ENCODE results near the gene ACACA.
A peak's percentile ranks its signal among the peaks of the same experiment; 100 is the strongest.
"Not testable (repeated sequence)": the region's sequence is repeated elsewhere in the genome, so short reads cannot be mapped to it uniquely, and the experiment has no call there.

Gene ACACA

DNA sequence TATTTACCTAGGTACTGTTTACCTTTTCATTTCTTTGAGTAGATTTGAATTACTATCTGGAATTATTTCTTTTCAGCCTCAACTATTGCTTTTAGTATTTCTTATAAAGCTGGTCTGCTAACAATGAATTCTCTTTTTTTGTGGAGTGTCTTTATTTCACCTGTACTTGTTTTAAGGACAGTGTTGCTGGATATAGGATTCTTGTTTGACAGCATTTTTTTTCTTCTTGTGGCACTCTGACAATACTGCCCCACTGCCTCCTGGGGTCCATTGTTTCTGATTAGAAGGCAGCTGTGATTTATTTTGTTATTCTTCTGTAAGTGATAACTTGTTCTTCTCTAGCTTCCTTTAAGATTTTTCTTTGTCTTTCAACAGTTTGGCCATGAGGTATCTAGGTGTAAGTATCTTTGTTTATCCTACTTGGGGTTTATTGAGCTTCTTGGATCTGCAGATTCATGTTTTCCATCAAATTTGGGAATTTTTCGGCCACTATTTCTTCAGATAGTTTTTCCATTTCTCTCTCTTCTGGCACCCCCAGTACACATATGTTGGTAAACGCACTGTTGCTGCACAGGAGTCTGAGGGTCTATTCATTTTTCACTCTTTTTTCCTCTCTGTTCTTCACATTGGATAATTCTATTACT, 327.4 kb downstream of the ACACA start:
- H3K27me3 ChIP-seq (replicated peaks; ENCODE audit: control insufficient read depth, insufficient read depth, low read length): no peaks in the 10 kb centered on the region
- no peak for DNase-seq (ENCODE audit: low read depth)
- H3K4me1 ChIP-seq (ENCODE audit: control insufficient read depth, insufficient read depth, low read length): peaks cover 5% of the 10 kb centered on the region
- H3K4me3 ChIP-seq (ENCODE audit: low read length): no peak overlapping the region
- peaks cover 10% of the 10 kb centered on the region for H3K9me3 ChIP-seq (ENCODE audit: control insufficient read depth, low read length)
- no peak overlapping the region for H3K9ac ChIP-seq (ENCODE audit: low read length)
- H3K36me3 ChIP-seq (ENCODE audit: control insufficient read depth, insufficient read depth, low read length, severe bottlenecking): peaks cover under 1% of the 10 kb centered on the region

DNA sequence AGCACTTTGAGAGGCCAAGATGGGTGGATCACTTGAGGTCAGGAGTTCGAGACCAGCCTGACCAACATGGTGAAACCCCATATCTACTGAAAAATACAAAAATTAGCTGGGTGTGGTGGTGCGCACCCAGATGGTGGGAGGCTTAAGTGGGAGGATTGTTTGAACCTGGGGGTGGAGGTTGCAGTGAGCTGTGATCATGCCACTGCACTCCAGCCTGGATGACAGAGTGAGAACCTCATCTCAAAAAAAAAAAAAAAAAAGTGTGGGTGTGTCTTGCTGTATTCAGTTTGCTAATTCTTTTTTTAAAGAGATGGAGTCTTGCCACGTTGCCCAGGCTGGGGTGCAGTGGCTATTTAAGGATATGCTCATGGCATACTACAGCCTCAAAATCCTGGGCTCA, 333.2 kb downstream of the ACACA start:
- DNase-seq (ENCODE audit: low read depth); H3K9ac ChIP-seq (ENCODE audit: low read length); H3K4me3 ChIP-seq (ENCODE audit: low read length); H3K9me3 ChIP-seq (ENCODE audit: control insufficient read depth, low read length); H3K36me3 ChIP-seq (ENCODE audit: control insufficient read depth, insufficient read depth, low read length, severe bottlenecking); H3K4me1 ChIP-seq (ENCODE audit: control insufficient read depth, insufficient read depth, low read length): not testable (repeated sequence)
- H3K27me3 ChIP-seq (replicated peaks; ENCODE audit: control insufficient read depth, insufficient read depth, low read length): peaks cover 11% of the 10 kb centered on the region

DNA sequence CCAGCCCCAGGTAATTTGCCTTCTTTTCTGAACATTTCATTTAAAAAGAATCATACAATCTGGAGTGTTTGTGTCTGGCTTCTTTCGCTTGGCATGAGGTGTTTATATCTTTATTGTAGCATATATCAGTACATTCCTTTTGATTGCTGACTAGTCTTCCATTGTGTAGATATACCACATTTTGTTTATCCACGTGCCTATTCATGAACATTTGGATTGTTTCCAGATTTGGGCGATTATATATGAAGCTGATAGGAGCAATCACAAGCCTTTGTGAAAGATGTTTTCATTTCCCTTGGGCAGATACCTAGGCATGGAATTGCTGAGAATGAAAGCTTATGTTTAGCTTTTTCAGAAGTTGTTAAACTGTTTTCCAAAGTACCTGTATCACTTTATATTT, 337.5 kb downstream of the ACACA start:
- no peak overlapping the region for H3K9ac ChIP-seq (ENCODE audit: low read length)
- no peaks in the 10 kb centered on the region for H3K36me3 ChIP-seq (ENCODE audit: control insufficient read depth, insufficient read depth, low read length, severe bottlenecking)
- H3K4me1 ChIP-seq (ENCODE audit: control insufficient read depth, insufficient read depth, low read length): peaks cover 7% of the 10 kb centered on the region
- H3K4me3 ChIP-seq (ENCODE audit: low read length): no peak overlapping the region
- H3K9me3 ChIP-seq (ENCODE audit: control insufficient read depth, low read length): no peaks in the 10 kb centered on the region
- no peak for DNase-seq (ENCODE audit: low read depth)
- peaks cover 48% of the 10 kb centered on the region for H3K27me3 ChIP-seq (replicated peaks; ENCODE audit: control insufficient read depth, insufficient read depth, low read length)

DNA sequence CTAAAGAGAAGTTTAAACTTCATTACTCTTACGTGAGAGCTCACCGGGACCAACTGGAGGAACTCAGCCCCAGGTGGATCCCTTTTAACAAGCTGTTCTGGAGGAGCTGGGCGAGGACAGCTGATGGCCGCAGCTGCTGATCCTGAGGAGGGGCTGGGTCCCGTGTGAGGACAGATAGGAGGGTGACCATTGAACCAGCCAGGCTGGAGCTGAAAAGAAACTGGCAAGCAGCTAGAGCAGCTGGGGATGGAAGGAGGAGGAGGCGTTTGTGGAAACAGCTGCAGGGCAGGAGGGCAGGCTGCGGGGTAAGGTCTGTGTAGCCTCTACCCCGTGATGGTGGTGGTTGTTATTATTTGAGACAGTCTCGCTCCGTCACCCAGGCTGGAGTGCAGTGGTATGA, 338.4 kb downstream of the ACACA start:
- H3K9me3 ChIP-seq (ENCODE audit: control insufficient read depth, low read length): no peaks in the 10 kb centered on the region
- H3K36me3 ChIP-seq (ENCODE audit: control insufficient read depth, insufficient read depth, low read length, severe bottlenecking): no peaks in the 10 kb centered on the region
- peaks cover 7% of the 10 kb centered on the region for H3K4me1 ChIP-seq (ENCODE audit: control insufficient read depth, insufficient read depth, low read length)
- H3K27me3 ChIP-seq (replicated peaks; ENCODE audit: control insufficient read depth, insufficient read depth, low read length): peaks cover 48% of the 10 kb centered on the region
- H3K4me3 ChIP-seq (ENCODE audit: low read length): no peak overlapping the region
- H3K9ac ChIP-seq (ENCODE audit: low read length): no peak overlapping the region
- DNase-seq (ENCODE audit: low read depth): no peak

DNA sequence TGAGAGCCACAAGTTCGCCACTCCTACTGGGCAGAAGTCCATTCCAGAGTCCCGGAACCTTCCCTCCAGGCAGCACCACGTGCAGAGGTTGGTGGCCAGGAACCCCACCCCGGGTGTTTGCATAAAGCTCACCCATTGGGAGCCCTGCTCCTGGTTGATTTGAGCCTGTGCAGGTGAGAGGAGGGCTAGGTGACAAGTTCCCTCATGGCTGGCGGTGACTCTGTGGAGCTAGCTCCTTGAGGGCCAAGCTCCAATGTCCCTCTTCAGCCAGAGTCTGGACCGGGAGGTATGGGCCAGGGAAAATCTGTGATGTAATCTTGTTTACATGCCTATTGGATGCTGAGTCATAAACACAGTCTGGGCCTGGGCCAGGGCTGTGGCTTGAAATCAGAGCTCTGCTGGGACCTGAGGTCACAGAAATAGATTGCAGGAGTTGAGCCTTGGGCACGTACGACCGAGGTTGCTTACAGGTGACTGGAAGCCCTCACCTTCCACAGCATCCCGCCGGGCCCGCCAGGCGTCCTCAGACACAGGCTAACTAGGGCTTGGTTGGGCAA, 339.0 kb downstream of the ACACA start:
- Histone ChIP-seq H3K36me3 (ENCODE audit: control insufficient read depth, insufficient read depth, low read length, severe bottlenecking) (no peaks in the 10 kb centered on the region), H3K27me3 (replicated peaks; ENCODE audit: control insufficient read depth, insufficient read depth, low read length) (peaks cover 53% of the 10 kb centered on the region), H3K4me1 (ENCODE audit: control insufficient read depth, insufficient read depth, low read length) (peaks cover 7% of the 10 kb centered on the region), H3K9me3 (ENCODE audit: control insufficient read depth, low read length) (no peaks in the 10 kb centered on the region), H3K4me3 (ENCODE audit: low read length) (no peak overlapping the region), H3K9ac (ENCODE audit: low read length) (no peak overlapping the region)
- DNase-seq (ENCODE audit: low read depth): peak; percentile 86

DNA sequence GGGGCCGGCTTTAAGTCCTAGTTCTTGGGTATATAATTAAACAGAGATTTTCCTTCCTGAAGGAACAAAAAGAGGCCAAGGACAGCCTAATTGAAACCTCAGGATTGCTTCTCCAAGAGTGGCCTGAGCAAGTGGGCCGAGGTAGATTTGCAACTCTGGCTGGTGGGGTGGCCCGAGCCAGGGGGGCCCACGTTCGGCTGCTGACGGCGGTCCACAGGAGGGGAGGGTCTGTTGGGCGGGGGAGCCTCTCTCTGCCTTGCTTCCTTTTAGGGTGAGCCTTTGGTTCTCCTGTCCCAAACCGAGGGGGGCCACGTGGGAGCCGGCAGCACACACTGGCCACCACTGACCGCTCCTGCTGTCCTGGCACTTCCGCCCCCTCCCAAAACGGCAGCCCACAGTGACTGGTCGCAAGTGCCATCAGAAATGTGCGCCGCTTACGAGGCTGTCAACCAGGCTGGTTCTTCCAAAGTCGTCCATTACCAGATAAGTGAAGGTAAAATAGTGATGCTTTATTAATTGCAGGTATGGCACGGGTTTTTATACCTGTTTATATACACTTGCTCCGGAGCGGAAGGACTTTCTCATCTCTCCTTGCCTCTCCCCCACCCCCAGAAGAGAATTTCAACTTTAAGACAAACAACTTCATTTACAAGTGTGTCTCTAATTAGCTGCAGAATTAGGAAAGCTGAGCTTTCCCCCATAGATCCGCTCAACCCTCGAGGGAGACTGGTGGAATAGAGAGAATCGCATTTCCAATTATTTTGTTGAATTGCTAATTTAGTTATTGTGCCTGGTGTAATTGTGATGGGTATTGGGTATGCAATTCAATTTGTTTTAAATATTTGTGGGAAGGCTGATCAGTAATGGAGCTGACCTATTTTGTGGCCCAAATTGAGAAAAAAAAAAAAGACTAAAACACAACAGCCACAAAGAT, 340.0 kb downstream of the ACACA start:
- Histone ChIP-seq H3K9ac (ENCODE audit: low read length) (no peak overlapping the region), H3K27me3 (replicated peaks; ENCODE audit: control insufficient read depth, insufficient read depth, low read length) (peaks cover 58% of the 10 kb centered on the region), H3K4me3 (ENCODE audit: low read length) (no peak overlapping the region)

DNA sequence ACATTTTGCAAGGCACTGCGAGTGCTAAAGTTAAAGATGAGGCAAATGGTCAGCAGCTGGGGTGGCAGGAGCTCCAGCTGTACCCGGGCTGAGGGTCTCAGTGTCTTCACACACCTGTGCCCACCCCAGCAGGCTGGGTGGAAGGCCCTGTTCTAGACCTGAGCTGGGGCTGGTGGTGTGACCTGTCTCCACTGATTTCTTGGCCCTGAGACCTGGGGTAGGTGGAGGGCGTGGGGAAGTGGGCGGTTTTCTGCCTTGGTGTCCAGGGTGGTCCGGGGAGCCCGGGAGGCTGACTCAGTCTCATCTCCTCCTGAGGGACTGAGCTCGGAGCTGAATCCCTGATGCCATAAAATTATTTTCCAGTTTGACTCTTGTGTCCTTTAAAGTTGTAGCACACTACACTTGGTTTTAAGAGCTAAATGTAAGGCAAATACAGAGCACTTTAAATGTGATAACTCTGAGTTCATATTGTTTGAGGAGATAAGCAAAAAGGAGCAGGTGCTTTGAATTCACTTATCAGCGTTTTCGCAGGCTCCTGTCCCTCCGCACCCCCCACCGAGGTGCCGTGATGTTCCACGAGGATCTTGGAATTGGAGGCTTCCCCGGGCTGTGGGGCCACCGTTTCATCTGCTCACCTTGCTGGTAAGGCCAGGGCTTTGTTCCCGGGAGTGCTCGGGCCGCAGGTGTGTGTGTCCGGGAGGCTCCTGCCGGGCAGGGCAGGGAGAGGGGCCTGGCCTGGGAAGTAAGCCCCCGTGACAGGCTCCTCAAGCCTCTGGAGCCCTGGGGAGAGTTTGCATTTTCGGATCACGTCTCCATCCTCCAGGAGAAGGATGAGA, 340.9 kb downstream of the ACACA start:
- no peak overlapping the region for H3K9ac ChIP-seq (ENCODE audit: low read length)
- H3K4me1 ChIP-seq (ENCODE audit: control insufficient read depth, insufficient read depth, low read length): peaks cover 7% of the 10 kb centered on the region
- no peak for DNase-seq (ENCODE audit: low read depth)
- H3K4me3 ChIP-seq (ENCODE audit: low read length): no peak overlapping the region
- no peaks in the 10 kb centered on the region for H3K36me3 ChIP-seq (ENCODE audit: control insufficient read depth, insufficient read depth, low read length, severe bottlenecking)
- H3K9me3 ChIP-seq (ENCODE audit: control insufficient read depth, low read length): no peaks in the 10 kb centered on the region
- H3K27me3 ChIP-seq (replicated peaks; ENCODE audit: control insufficient read depth, insufficient read depth, low read length): peaks cover 58% of the 10 kb centered on the region

More for the DNA sequence above, 340.0 kb downstream of the ACACA start:
- H3K36me3 ChIP-seq (ENCODE audit: control insufficient read depth, insufficient read depth, low read length, severe bottlenecking): no peaks in the 10 kb centered on the region
- H3K9me3 ChIP-seq (ENCODE audit: control insufficient read depth, low read length): no peaks in the 10 kb centered on the region
- DNase-seq (ENCODE audit: low read depth): no peak
- peaks cover 7% of the 10 kb centered on the region for H3K4me1 ChIP-seq (ENCODE audit: control insufficient read depth, insufficient read depth, low read length)

DNA sequence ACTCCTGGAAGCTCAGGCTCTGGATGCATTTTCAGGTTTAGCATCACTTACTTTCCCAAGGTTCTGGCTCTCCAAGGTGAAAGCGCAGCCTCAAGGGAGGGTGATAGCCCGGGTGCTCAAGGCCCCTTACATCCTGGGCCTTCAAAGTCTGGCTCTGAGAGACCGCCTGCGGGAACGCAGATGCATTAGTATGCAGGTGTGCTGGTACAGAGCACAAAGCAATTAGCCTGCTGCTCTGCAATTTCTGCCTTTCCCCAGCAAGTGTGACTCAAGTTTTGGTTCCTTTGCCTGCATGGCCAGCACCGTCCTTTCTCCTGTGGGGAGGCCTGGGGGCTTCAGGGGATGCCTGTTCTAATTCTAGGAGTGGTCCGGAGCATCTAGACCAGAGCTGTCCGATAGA, 341.7 kb downstream of the ACACA start:
- DNase-seq (ENCODE audit: low read depth): no peak
- no peaks in the 10 kb centered on the region for H3K36me3 ChIP-seq (ENCODE audit: control insufficient read depth, insufficient read depth, low read length, severe bottlenecking)
- H3K4me3 ChIP-seq (ENCODE audit: low read length): no peak overlapping the region
- peaks cover 58% of the 10 kb centered on the region for H3K27me3 ChIP-seq (replicated peaks; ENCODE audit: control insufficient read depth, insufficient read depth, low read length)
- no peaks in the 10 kb centered on the region for H3K9me3 ChIP-seq (ENCODE audit: control insufficient read depth, low read length)
- peaks cover 7% of the 10 kb centered on the region for H3K4me1 ChIP-seq (ENCODE audit: control insufficient read depth, insufficient read depth, low read length)
- no peak overlapping the region for H3K9ac ChIP-seq (ENCODE audit: low read length)

DNA sequence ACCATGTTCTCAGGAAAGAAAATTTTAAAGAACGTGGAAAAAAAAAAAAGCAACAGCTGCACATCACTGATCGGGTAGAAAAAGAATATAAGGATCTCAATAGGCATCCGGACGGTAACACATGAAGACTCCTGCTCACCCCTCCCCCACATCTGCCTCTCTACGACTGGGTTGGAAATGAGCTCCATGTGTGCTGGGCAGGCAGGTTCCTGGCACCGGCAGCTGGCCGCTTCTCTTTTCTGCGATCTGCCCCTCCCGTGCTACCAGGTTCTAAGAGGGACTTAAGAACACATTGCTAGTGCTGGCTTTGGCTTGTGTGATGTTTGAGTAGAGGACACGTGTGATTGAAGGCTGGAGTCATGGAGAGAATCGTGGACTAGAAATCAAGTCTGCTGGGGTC, 342.4 kb downstream of the ACACA start:
- Histone ChIP-seq H3K9ac (ENCODE audit: low read length) (no peak overlapping the region), H3K36me3 (ENCODE audit: control insufficient read depth, insufficient read depth, low read length, severe bottlenecking) (no peaks in the 10 kb centered on the region), H3K4me3 (ENCODE audit: low read length) (no peak overlapping the region), H3K9me3 (ENCODE audit: control insufficient read depth, low read length) (no peaks in the 10 kb centered on the region), H3K4me1 (ENCODE audit: control insufficient read depth, insufficient read depth, low read length) (peaks cover 7% of the 10 kb centered on the region), H3K27me3 (replicated peaks; ENCODE audit: control insufficient read depth, insufficient read depth, low read length) (peaks cover 54% of the 10 kb centered on the region)
- DNase-seq (ENCODE audit: low read depth): no peak

DNA sequence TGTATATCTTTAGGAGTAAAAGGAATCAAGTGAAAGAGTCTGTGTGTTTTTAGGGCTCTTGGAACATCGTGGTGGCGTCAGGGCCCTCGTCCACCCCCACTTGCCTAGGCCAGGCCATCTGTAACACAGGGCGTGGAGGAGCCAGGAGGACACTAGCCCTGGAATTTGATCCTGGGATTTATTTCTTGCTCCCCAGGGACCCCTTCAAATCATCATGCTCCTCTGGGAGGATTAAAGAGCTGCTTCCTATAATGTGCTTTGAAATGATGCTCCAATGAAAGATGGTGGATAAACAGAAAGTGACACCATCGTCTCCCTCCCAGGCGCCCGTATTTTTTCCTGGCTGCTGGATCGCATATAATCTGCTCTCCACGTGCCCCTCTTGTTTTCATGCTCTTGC, 344.6 kb downstream of the ACACA start:
- Histone ChIP-seq H3K9me3 (ENCODE audit: control insufficient read depth, low read length) (no peaks in the 10 kb centered on the region), H3K4me3 (ENCODE audit: low read length) (no peak overlapping the region), H3K4me1 (ENCODE audit: control insufficient read depth, insufficient read depth, low read length) (no peaks in the 10 kb centered on the region), H3K27me3 (replicated peaks; ENCODE audit: control insufficient read depth, insufficient read depth, low read length) (peaks cover 37% of the 10 kb centered on the region), H3K9ac (ENCODE audit: low read length) (no peak overlapping the region), H3K36me3 (ENCODE audit: control insufficient read depth, insufficient read depth, low read length, severe bottlenecking) (peaks cover 2% of the 10 kb centered on the region)
- DNase-seq (ENCODE audit: low read depth): no peak

DNA sequence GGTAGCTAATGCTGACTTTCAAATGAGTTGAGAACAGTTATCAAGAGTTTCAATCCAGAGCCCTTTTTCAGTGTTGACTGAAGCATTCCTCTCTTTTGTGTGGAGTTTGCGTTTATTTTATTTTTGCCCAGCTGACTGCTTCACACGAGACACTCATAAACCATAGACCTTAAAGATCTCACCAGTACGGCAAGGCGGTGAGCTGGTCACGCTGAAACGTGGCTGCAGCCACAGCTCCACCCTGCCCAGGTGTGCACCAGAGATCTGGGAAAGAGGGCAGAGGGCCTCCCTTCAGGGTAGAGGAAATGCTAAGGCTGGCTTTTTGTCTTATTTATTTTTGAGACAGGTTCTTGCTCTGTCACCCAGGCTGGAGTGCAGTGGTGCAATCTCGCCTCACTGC, 345.7 kb downstream of the ACACA start:
- no peak for DNase-seq (ENCODE audit: low read depth)
- Histone ChIP-seq H3K4me3 (ENCODE audit: low read length) (no peak overlapping the region), H3K9me3 (ENCODE audit: control insufficient read depth, low read length) (no peaks in the 10 kb centered on the region), H3K4me1 (ENCODE audit: control insufficient read depth, insufficient read depth, low read length) (no peaks in the 10 kb centered on the region), H3K9ac (ENCODE audit: low read length) (no peak overlapping the region), H3K27me3 (replicated peaks; ENCODE audit: control insufficient read depth, insufficient read depth, low read length) (peaks cover 26% of the 10 kb centered on the region), H3K36me3 (ENCODE audit: control insufficient read depth, insufficient read depth, low read length, severe bottlenecking) (peaks cover 8% of the 10 kb centered on the region)
